ENCODE data around the gene CPE.

Gene CPE

GRCh38 chr4:165380805-165381204, 2.0 kb downstream of the CPE start:
- no peak overlapping the region for H3K4me3 ChIP-seq (ENCODE audit: insufficient read depth, low read depth, low read length, poor library complexity, severe bottlenecking)
- H3K9me3 ChIP-seq (ENCODE audit: control insufficient read depth, low read length) = no peaks in the 10 kb centered on the region
- no peak overlapping the region for H3K27ac ChIP-seq (ENCODE audit: insufficient read depth, low read length, poor library complexity, severe bottlenecking)
- DNase-seq = no peak
- no peaks in the 10 kb centered on the region for H3K36me3 ChIP-seq (ENCODE audit: control insufficient read depth, insufficient read depth, low read length)
- H3K4me1 ChIP-seq (ENCODE audit: control insufficient read depth, insufficient read depth, low read length, poor library complexity, severe bottlenecking) = no peaks in the 10 kb centered on the region
- H3K27me3 ChIP-seq (replicated peaks; ENCODE audit: control insufficient read depth, insufficient read depth, low read length, poor library complexity, severe bottlenecking) = peaks cover 19% of the 10 kb centered on the region

- H3K27ac ChIP-seq (ENCODE audit: insufficient read depth, low read length, poor library complexity, severe bottlenecking) = no peak overlapping the region
- H3K9me3 ChIP-seq (ENCODE audit: control insufficient read depth, low read length) = no peaks in the 10 kb centered on the region
- DNase-seq = no peak
- H3K4me3 ChIP-seq (ENCODE audit: insufficient read depth, low read depth, low read length, poor library complexity, severe bottlenecking) = no peak overlapping the region
- H3K4me1 ChIP-seq (ENCODE audit: control insufficient read depth, insufficient read depth, low read length, poor library complexity, severe bottlenecking) = no peaks in the 10 kb centered on the region
- no peaks in the 10 kb centered on the region for H3K36me3 ChIP-seq (ENCODE audit: control insufficient read depth, insufficient read depth, low read length)
- H3K27me3 ChIP-seq (replicated peaks; ENCODE audit: control insufficient read depth, insufficient read depth, low read length, poor library complexity, severe bottlenecking) = peaks cover 19% of the 10 kb centered on the region
Measured at GRCh38 chr4:165381821-165382373, 3.1 kb downstream of the CPE start.

- Histone ChIP-seq H3K27ac (ENCODE audit: insufficient read depth, low read length, poor library complexity, severe bottlenecking) (no peak overlapping the region), H3K27me3 (replicated peaks; ENCODE audit: control insufficient read depth, insufficient read depth, low read length, poor library complexity, severe bottlenecking) (peaks cover 19% of the 10 kb centered on the region), H3K9me3 (ENCODE audit: control insufficient read depth, low read length) (no peaks in the 10 kb centered on the region), H3K36me3 (ENCODE audit: control insufficient read depth, insufficient read depth, low read length) (no peaks in the 10 kb centered on the region), H3K4me1 (ENCODE audit: control insufficient read depth, insufficient read depth, low read length, poor library complexity, severe bottlenecking) (no peaks in the 10 kb centered on the region), H3K4me3 (ENCODE audit: insufficient read depth, low read depth, low read length, poor library complexity, severe bottlenecking) (no peak overlapping the region)
- no peak for DNase-seq
Measured at GRCh38 chr4:165382640-165383039, 3.8 kb downstream of the CPE start.

GRCh38 chr4:165383591-165384073, 4.8 kb downstream of the CPE start:
- Histone ChIP-seq H3K27ac (ENCODE audit: insufficient read depth, low read length, poor library complexity, severe bottlenecking) (no peak overlapping the region), H3K27me3 (replicated peaks; ENCODE audit: control insufficient read depth, insufficient read depth, low read length, poor library complexity, severe bottlenecking) (peaks cover 16% of the 10 kb centered on the region), H3K36me3 (ENCODE audit: control insufficient read depth, insufficient read depth, low read length) (no peaks in the 10 kb centered on the region), H3K9me3 (ENCODE audit: control insufficient read depth, low read length) (no peaks in the 10 kb centered on the region), H3K4me3 (ENCODE audit: insufficient read depth, low read depth, low read length, poor library complexity, severe bottlenecking) (no peak overlapping the region), H3K4me1 (ENCODE audit: control insufficient read depth, insufficient read depth, low read length, poor library complexity, severe bottlenecking) (no peaks in the 10 kb centered on the region)
- no peak for DNase-seq

GRCh38 chr4:165384186-165384585, 5.4 kb downstream of the CPE start:
- no peaks in the 10 kb centered on the region for H3K9me3 ChIP-seq (ENCODE audit: control insufficient read depth, low read length)
- H3K4me1 ChIP-seq (ENCODE audit: control insufficient read depth, insufficient read depth, low read length, poor library complexity, severe bottlenecking) = no peaks in the 10 kb centered on the region
- no peaks in the 10 kb centered on the region for H3K36me3 ChIP-seq (ENCODE audit: control insufficient read depth, insufficient read depth, low read length)
- H3K27me3 ChIP-seq (replicated peaks; ENCODE audit: control insufficient read depth, insufficient read depth, low read length, poor library complexity, severe bottlenecking) = peaks cover 11% of the 10 kb centered on the region
- no peak overlapping the region for H3K27ac ChIP-seq (ENCODE audit: insufficient read depth, low read length, poor library complexity, severe bottlenecking)
- no peak overlapping the region for H3K4me3 ChIP-seq (ENCODE audit: insufficient read depth, low read depth, low read length, poor library complexity, severe bottlenecking)
- no peak for DNase-seq

- no peak overlapping the region for H3K4me3 ChIP-seq (ENCODE audit: insufficient read depth, low read depth, low read length, poor library complexity, severe bottlenecking)
- H3K4me1 ChIP-seq (ENCODE audit: control insufficient read depth, insufficient read depth, low read length, poor library complexity, severe bottlenecking) = no peaks in the 10 kb centered on the region
- H3K27ac ChIP-seq (ENCODE audit: insufficient read depth, low read length, poor library complexity, severe bottlenecking) = no peak overlapping the region
- H3K9me3 ChIP-seq (ENCODE audit: control insufficient read depth, low read length) = no peaks in the 10 kb centered on the region
- no peak for DNase-seq
- H3K27me3 ChIP-seq (replicated peaks; ENCODE audit: control insufficient read depth, insufficient read depth, low read length, poor library complexity, severe bottlenecking) = peaks cover 6% of the 10 kb centered on the region
- H3K36me3 ChIP-seq (ENCODE audit: control insufficient read depth, insufficient read depth, low read length) = no peaks in the 10 kb centered on the region
Measured at GRCh38 chr4:165384598-165384997, 5.8 kb downstream of the CPE start.

- DNase-seq = no peak
- H3K9me3 ChIP-seq (ENCODE audit: control insufficient read depth, low read length) = no peaks in the 10 kb centered on the region
- H3K36me3 ChIP-seq (ENCODE audit: control insufficient read depth, insufficient read depth, low read length) = no peaks in the 10 kb centered on the region
- no peak overlapping the region for H3K27ac ChIP-seq (ENCODE audit: insufficient read depth, low read length, poor library complexity, severe bottlenecking)
- no peak overlapping the region for H3K4me3 ChIP-seq (ENCODE audit: insufficient read depth, low read depth, low read length, poor library complexity, severe bottlenecking)
- H3K27me3 ChIP-seq (replicated peaks; ENCODE audit: control insufficient read depth, insufficient read depth, low read length, poor library complexity, severe bottlenecking) = peaks cover 1% of the 10 kb centered on the region
- no peaks in the 10 kb centered on the region for H3K4me1 ChIP-seq (ENCODE audit: control insufficient read depth, insufficient read depth, low read length, poor library complexity, severe bottlenecking)
Measured at GRCh38 chr4:165385126-165385525, 6.3 kb downstream of the CPE start.

GRCh38 chr4:165386328-165386727, 7.5 kb downstream of the CPE start:
- no peak overlapping the region for H3K4me3 ChIP-seq (ENCODE audit: insufficient read depth, low read depth, low read length, poor library complexity, severe bottlenecking)

GRCh38 chr4:165388756-165389155, 9.9 kb downstream of the CPE start:
- H3K4me1 ChIP-seq (ENCODE audit: control insufficient read depth, insufficient read depth, low read length, poor library complexity, severe bottlenecking) = no peaks in the 10 kb centered on the region
- H3K27ac ChIP-seq (ENCODE audit: insufficient read depth, low read length, poor library complexity, severe bottlenecking) = no peak overlapping the region
- DNase-seq = no peak

More at GRCh38 chr4:165386328-165386727, 7.5 kb downstream of the CPE start:
- no peak overlapping the region for H3K27ac ChIP-seq (ENCODE audit: insufficient read depth, low read length, poor library complexity, severe bottlenecking)
- H3K27me3 ChIP-seq (replicated peaks; ENCODE audit: control insufficient read depth, insufficient read depth, low read length, poor library complexity, severe bottlenecking) = no peaks in the 10 kb centered on the region
- DNase-seq = no peak
- H3K36me3 ChIP-seq (ENCODE audit: control insufficient read depth, insufficient read depth, low read length) = no peaks in the 10 kb centered on the region
- no peaks in the 10 kb centered on the region for H3K4me1 ChIP-seq (ENCODE audit: control insufficient read depth, insufficient read depth, low read length, poor library complexity, severe bottlenecking)
- H3K9me3 ChIP-seq (ENCODE audit: control insufficient read depth, low read length) = no peaks in the 10 kb centered on the region

GRCh38 chr4:165393051-165393450, 14.2 kb downstream of the CPE start:
- Histone ChIP-seq H3K27ac (ENCODE audit: insufficient read depth, low read length, poor library complexity, severe bottlenecking) (no peak overlapping the region), H3K27me3 (replicated peaks; ENCODE audit: control insufficient read depth, insufficient read depth, low read length, poor library complexity, severe bottlenecking) (no peaks in the 10 kb centered on the region), H3K4me3 (ENCODE audit: insufficient read depth, low read depth, low read length, poor library complexity, severe bottlenecking) (no peak overlapping the region), H3K9me3 (ENCODE audit: control insufficient read depth, low read length) (no peaks in the 10 kb centered on the region), H3K36me3 (ENCODE audit: control insufficient read depth, insufficient read depth, low read length) (no peaks in the 10 kb centered on the region), H3K4me1 (ENCODE audit: control insufficient read depth, insufficient read depth, low read length, poor library complexity, severe bottlenecking) (no peaks in the 10 kb centered on the region)
- DNase-seq = no peak

More at GRCh38 chr4:165388756-165389155, 9.9 kb downstream of the CPE start:
- H3K36me3 ChIP-seq (ENCODE audit: control insufficient read depth, insufficient read depth, low read length) = no peaks in the 10 kb centered on the region
- H3K9me3 ChIP-seq (ENCODE audit: control insufficient read depth, low read length) = no peaks in the 10 kb centered on the region
- H3K27me3 ChIP-seq (replicated peaks; ENCODE audit: control insufficient read depth, insufficient read depth, low read length, poor library complexity, severe bottlenecking) = no peaks in the 10 kb centered on the region
- no peak overlapping the region for H3K4me3 ChIP-seq (ENCODE audit: insufficient read depth, low read depth, low read length, poor library complexity, severe bottlenecking)
